HEK293 (cell line): ENCODE results near the gene MTMR1.

ENCODE experiments used
- GLI2 ChIP-seq: fragments of 450-650 bp; formaldehyde crosslinking; IDR thresholded peaks from 2 replicates; pipeline ENCODE4; 2017; ENCODE audit warnings: missing biosample characterization, missing genetic modification characterization, low read depth, borderline replicate concordance
- HIC1 ChIP-seq: fragments of 450-650 bp; formaldehyde crosslinking; IDR thresholded peaks from 2 replicates; pipeline ENCODE4 v1.5.1; 2016; ENCODE audit warnings: missing biosample characterization, missing genetic modification characterization
- MZF1 ChIP-seq: fragments of 450-650 bp; formaldehyde crosslinking; IDR thresholded peaks from 2 replicates; pipeline ENCODE4 v1.5.1; 2017; ENCODE audit warnings: missing biosample characterization, missing genetic modification characterization, borderline replicate concordance
- PBX3 ChIP-seq: sonication (generic); formaldehyde crosslinking; IDR thresholded peaks from 2 replicates; pipeline ENCODE4 v1.8.1; 2022; ENCODE audit warnings: mild to moderate bottlenecking, moderate library complexity, missing genetic modification reagents
- SALL2 ChIP-seq: fragments of 450-650 bp; formaldehyde crosslinking; IDR thresholded peaks from 2 replicates; pipeline ENCODE4 v1.5.0; 2017; ENCODE audit warnings: missing biosample characterization, mild to moderate bottlenecking, missing genetic modification characterization, borderline replicate concordance
- TSHZ1 ChIP-seq: fragments of 450-650 bp; formaldehyde crosslinking; IDR thresholded peaks from 2 replicates; pipeline ENCODE4 v1.5.1; 2016; ENCODE audit warnings: missing biosample characterization, missing genetic modification characterization, borderline replicate concordance
- YY1 ChIP-seq: fragments of 450-650 bp; formaldehyde crosslinking; IDR thresholded peaks from 2 replicates; pipeline ENCODE4 v1.5.1; 2018; ENCODE audit warnings: missing biosample characterization, missing genetic modification characterization
- ZBTB17 ChIP-seq: fragments of 450-650 bp; formaldehyde crosslinking; IDR thresholded peaks from 2 replicates; pipeline ENCODE4 v1.5.1; 2016; ENCODE audit warnings: missing biosample characterization, missing genetic modification characterization
- ZBTB7A ChIP-seq: fragments of 450-650 bp; formaldehyde crosslinking; IDR thresholded peaks from 2 replicates; pipeline ENCODE4 v1.5.1; 2016; ENCODE audit warnings: low read depth, missing biosample characterization, missing genetic modification characterization
- ZNF112 ChIP-seq: fragments of 450-650 bp; formaldehyde crosslinking; IDR thresholded peaks from 2 replicates; pipeline ENCODE4 v1.5.0; 2017; ENCODE audit warnings: missing biosample characterization, missing genetic modification characterization
- ZNF133 ChIP-seq: fragments of 450-650 bp; formaldehyde crosslinking; IDR thresholded peaks from 2 replicates; pipeline ENCODE4 v1.5.1; 2016; ENCODE audit warnings: missing biosample characterization, missing genetic modification characterization
- ZNF19 ChIP-seq: fragments of 450-650 bp; formaldehyde crosslinking; IDR thresholded peaks from 2 replicates; pipeline ENCODE4; 2016; ENCODE audit warnings: missing biosample characterization, missing genetic modification characterization, low read depth
- ZNF26 ChIP-seq: fragments of 450-650 bp; formaldehyde crosslinking; IDR thresholded peaks from 2 replicates; pipeline ENCODE4 v1.5.1; 2016; ENCODE audit warnings: missing biosample characterization, missing genetic modification characterization
- ZNF404 ChIP-seq: fragments of 450-650 bp; formaldehyde crosslinking; IDR thresholded peaks from 2 replicates; pipeline ENCODE4 v1.5.1; 2017; ENCODE audit warnings: missing biosample characterization, missing genetic modification characterization
- ZNF473 ChIP-seq: fragments of 450-650 bp; formaldehyde crosslinking; IDR thresholded peaks from 2 replicates; pipeline ENCODE4 v1.5.1; 2017; ENCODE audit warnings: missing biosample characterization, missing genetic modification characterization
- ZNF510 ChIP-seq: fragments of 450-650 bp; formaldehyde crosslinking; IDR thresholded peaks from 2 replicates; pipeline ENCODE4 v1.5.1; 2018; ENCODE audit warnings: mild to moderate bottlenecking, missing genetic modification characterization, missing biosample characterization; ENCODE audit not compliant: insufficient replicate concordance
- ZNF514 ChIP-seq: fragments of 450-650 bp; formaldehyde crosslinking; IDR thresholded peaks from 2 replicates; pipeline ENCODE4 v1.5.1; 2016; ENCODE audit warnings: missing biosample characterization, missing genetic modification characterization
- ZNF555 ChIP-seq: fragments of 450-650 bp; formaldehyde crosslinking; conservative IDR thresholded peaks from 2 replicates; pipeline ENCODE4 v1.5.1; 2017; ENCODE audit warnings: missing biosample characterization, mild to moderate bottlenecking, missing genetic modification characterization, inconsistent platforms
- ZNF571 ChIP-seq: fragments of 450-650 bp; formaldehyde crosslinking; IDR thresholded peaks from 2 replicates; pipeline ENCODE4 v1.5.0; 2017; ENCODE audit warnings: missing biosample characterization, missing genetic modification characterization
- ZNF645 ChIP-seq: fragments of 450-650 bp; formaldehyde crosslinking; IDR thresholded peaks from 2 replicates; pipeline ENCODE4; 2016; ENCODE audit warnings: missing biosample characterization, missing genetic modification characterization
- ZNF654 ChIP-seq: fragments of 450-650 bp; formaldehyde crosslinking; IDR thresholded peaks from 2 replicates; pipeline ENCODE4 v1.5.1; 2016; ENCODE audit warnings: low read depth, missing biosample characterization, missing genetic modification characterization
- ZNF837 ChIP-seq: fragments of 450-650 bp; formaldehyde crosslinking; IDR thresholded peaks from 2 replicates; pipeline ENCODE4 v1.5.1; 2016; ENCODE audit warnings: missing biosample characterization, missing genetic modification characterization
- TF ChIP-seq, protein P1 (sequence below): fragments of 450-650 bp; formaldehyde crosslinking; IDR thresholded peaks from 2 replicates; pipeline ENCODE4 v1.5.1; 2016; ENCODE audit warnings: missing biosample characterization, missing genetic modification characterization
- TF ChIP-seq, protein P2 (sequence below): fragments of 450-650 bp; formaldehyde crosslinking; IDR thresholded peaks from 2 replicates; pipeline ENCODE4 v1.5.1; 2017; ENCODE audit warnings: missing biosample characterization, missing genetic modification characterization

MTMR1 gene

DNA sequence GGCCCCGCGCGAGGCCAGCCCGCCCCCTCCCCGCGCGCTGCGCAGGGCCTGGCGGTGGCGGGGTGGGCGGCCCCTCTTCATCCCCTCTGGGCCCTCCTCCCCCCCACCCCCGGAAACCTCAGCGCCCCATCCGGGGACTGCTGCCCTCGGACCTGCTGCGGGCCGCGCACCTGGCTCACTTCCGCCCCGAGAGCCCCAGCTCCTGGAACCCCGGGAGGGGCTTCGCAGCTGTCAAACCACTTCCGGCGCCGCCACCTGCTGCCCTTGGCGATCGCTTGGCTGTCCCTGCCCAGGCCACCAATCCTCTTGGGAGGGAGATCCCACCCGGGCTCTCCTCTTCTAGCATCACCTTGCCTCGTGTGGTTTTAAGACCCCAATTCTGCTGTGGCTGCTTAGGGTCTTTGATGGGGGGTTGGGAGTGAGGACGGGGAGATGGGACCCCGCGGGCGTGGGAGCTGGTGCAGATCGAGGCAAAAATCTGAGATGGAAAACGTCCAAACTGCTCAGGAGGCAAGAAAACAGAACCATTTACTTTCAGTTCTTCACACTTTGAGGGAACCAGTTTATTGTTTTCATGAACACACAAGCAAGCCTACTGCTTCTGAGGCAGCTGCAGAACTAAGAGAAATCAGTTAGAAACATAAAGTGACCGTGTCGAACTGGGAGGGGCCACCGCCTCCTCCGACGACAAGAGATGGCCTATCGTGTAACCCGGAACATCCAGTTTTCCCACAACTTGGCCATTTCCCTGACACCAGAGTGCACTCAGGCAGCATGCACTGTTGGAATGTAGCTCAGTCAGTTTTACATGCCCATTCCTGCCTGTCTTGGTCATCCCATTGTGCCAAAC is 754 bp downstream of the MTMR1 start (continued):
- TF ChIP-seq TSHZ1 (tag by site-specific recombination): no peak
- no peak for TF ChIP-seq PBX3 (CRISPR knock-in tag)
- TF ChIP-seq HIC1 (tag by site-specific recombination): 0 out of 2 replicates have a peak, but pooled peaks have one; percentile 40
- no peak for TF ChIP-seq MZF1 (tag by site-specific recombination)
- no peak for TF ChIP-seq ZNF645 (tag by site-specific recombination)
- TF ChIP-seq ZNF837: no peak
- TF ChIP-seq GLI2 (tag by site-specific recombination): no peak
- TF ChIP-seq, protein P1, sequence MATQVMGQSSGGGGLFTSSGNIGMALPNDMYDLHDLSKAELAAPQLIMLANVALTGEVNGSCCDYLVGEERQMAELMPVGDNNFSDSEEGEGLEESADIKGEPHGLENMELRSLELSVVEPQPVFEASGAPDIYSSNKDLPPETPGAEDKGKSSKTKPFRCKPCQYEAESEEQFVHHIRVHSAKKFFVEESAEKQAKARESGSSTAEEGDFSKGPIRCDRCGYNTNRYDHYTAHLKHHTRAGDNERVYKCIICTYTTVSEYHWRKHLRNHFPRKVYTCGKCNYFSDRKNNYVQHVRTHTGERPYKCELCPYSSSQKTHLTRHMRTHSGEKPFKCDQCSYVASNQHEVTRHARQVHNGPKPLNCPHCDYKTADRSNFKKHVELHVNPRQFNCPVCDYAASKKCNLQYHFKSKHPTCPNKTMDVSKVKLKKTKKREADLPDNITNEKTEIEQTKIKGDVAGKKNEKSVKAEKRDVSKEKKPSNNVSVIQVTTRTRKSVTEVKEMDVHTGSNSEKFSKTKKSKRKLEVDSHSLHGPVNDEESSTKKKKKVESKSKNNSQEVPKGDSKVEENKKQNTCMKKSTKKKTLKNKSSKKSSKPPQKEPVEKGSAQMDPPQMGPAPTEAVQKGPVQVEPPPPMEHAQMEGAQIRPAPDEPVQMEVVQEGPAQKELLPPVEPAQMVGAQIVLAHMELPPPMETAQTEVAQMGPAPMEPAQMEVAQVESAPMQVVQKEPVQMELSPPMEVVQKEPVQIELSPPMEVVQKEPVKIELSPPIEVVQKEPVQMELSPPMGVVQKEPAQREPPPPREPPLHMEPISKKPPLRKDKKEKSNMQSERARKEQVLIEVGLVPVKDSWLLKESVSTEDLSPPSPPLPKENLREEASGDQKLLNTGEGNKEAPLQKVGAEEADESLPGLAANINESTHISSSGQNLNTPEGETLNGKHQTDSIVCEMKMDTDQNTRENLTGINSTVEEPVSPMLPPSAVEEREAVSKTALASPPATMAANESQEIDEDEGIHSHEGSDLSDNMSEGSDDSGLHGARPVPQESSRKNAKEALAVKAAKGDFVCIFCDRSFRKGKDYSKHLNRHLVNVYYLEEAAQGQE (tag by site-specific recombination): no peak
- TF ChIP-seq ZBTB17: peak; percentile 63
- no peak for TF ChIP-seq SALL2
- no peak for TF ChIP-seq YY1
- no peak for TF ChIP-seq ZNF514 (tag by site-specific recombination)
- TF ChIP-seq ZNF571 (tag by site-specific recombination): no peak
- no peak for TF ChIP-seq ZNF19
- TF ChIP-seq ZNF404 (tag by site-specific recombination): no peak
- TF ChIP-seq ZNF555: no peak
- TF ChIP-seq ZNF473 (tag by site-specific recombination): no peak
- TF ChIP-seq, protein P2, sequence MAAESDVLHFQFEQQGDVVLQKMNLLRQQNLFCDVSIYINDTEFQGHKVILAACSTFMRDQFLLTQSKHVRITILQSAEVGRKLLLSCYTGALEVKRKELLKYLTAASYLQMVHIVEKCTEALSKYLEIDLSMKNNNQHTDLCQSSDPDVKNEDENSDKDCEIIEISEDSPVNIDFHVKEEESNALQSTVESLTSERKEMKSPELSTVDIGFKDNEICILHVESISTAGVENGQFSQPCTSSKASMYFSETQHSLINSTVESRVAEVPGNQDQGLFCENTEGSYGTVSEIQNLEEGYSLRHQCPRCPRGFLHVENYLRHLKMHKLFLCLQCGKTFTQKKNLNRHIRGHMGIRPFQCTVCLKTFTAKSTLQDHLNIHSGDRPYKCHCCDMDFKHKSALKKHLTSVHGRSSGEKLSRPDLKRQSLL (tag by site-specific recombination): no peak
- TF ChIP-seq ZBTB7A (tag by site-specific recombination): no peak
- no peak for TF ChIP-seq ZNF510 (tag by site-specific recombination)
- no peak for TF ChIP-seq ZNF26
- TF ChIP-seq ZNF112 (tag by site-specific recombination): no peak
- TF ChIP-seq ZNF133: no peak
- TF ChIP-seq ZNF654 (tag by site-specific recombination): no peak
